ENCODE results near the gene KIF23.
A peak's percentile ranks its signal among the peaks of the same experiment; 100 is the strongest.
"Not testable (repeated sequence)": the region's sequence is repeated elsewhere in the genome, so short reads cannot be mapped to it uniquely, and the experiment has no call there.

The KIF23 gene

DNA sequence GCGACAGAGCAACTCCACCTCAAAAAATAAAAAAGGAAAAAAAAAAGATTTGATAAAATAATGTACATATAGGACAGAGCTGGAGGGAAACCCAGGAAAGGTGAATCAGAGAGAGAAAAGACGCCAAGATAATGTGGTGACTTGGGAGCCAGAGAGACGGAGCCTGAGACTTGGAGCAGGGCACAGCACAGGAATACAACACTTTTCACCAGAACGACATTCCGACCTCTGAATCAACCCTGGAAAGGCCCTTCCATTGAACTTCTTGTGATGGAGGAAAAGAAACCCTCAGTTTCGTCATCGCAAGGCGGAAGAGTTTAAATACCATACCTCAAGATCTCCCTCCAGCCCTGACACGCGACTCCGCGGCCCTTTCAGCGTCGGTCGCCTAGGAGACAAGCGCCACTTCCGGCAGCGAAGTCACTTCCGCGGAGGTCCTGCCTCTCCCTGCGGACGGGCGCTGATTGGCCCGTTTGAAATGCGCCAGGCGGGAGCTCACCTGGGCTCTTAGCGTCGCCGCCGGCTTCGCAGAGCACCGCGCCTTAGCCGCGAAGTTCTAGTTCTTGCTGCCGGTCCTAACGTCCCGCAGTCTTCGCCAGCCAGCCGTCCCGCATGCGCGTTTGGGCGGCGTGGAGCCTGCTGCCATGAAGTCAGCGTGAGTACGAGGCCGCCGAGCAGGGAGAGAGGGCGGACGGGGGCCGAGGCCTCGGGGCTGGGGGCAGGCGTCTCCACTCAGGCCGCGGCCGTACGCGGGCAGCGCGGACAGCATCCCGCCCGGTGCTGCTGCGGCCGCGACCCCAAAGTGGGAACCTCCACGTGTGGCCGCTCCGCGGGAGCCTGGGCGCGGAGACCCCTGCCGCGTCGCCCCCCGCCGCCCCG lies at the start of gene KIF23:
TSS of gene KIF23 (plus strand) at position 528 of the 879 bp plus-strand sequence. CDS start at position 645, 117 bp downstream.
- DNase-seq: peak; percentile 90 to 93

- no peak for DNase-seq
These were observed 46.9 kb upstream of the KIF23 start for GRCh38 chr15:69367236-69367635.

GRCh38 chr15:69369631-69370030 lies 44.5 kb upstream of the KIF23 start:
- no peak for DNase-seq

DNA sequence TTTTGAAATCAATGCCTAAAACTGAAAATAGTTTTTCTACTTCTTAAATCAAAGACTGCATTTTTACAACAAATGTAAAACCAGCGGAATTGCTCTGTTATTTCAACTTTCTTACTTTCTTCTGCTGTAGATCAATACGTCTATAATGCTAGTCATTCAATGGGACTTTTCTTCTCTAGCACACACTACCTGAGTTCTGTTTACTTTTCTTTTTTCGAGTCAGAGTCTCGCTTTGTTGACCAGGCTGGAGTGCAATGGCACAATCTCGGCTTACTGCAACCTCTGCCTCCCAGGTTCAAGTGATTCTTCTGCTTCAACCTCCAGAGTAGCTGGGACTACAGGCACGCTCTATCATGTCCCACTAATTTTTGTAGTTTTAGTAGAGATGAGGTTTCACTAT lies 40.7 kb upstream of the KIF23 start:
- DNase-seq: no peak

GRCh38 chr15:69375151-69375790 lies 38.9 kb upstream of the KIF23 start:
- DNase-seq: no peak

GRCh38 chr15:69377216-69377970 lies 36.8 kb upstream of the KIF23 start:
- DNase-seq: no peak

GRCh38 chr15:69380100-69380725 lies 33.9 kb upstream of the KIF23 start:
- DNase-seq: no peak

DNA sequence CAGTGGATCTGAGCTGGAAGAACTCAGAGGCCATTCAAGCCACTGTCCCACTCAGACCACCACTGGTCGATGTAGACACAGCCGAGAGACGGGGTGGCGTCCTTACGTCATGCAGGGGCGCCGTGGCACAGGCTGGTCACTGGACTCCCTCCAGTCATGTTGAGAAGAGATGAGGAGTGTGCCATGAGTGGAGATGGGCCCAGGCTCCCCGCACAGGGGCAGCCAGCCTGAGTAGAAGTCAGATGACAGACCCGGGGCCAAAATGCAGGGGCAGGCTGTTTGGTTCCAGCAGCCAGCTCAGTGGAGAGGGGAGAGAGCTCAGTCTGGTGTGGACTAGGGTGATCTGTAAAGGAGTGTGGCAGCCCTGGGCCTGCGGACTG lies 33.4 kb upstream of the KIF23 start:
- no peak for DNase-seq

DNA sequence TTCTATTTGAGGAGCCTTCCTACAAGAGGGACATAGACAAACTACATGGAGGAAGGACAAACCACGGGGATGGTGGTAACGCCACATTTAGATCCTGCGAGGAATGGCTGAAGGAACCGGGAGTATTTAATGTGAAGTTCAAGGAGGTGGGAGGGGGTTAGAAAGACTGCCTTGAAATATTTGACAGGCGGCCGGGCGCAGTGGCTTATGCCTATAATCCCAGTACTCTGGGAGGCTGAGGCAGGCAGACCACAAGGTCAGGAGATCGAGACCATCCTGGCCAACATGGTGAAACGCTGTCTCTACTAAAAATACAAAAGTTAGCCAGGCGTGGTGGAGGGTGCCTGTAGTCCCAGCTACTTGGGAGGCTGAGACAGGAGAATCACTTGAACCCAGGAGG lies 32.0 kb upstream of the KIF23 start:
- DNase-seq: not testable (repeated sequence)

DNA sequence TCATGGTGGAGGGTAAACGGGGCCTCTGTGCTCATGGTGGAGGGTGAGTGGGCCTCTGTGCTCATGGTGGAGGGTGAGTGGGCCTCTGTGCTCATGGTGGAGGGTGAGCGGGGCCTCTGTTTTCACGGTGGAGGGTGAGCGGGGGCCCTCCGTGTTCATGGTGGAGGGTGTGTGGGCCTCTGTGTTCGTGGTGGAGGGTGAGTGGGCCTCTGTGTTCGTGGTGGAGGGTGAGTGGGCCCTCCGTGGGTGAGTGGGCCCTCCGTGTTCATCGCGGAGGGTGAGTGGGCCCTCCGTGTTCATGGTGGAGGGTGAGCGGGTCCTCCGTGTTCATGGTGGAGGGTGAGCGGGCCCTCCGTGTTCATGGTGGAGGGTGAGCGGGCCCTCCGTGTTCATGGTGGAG lies 30.1 kb upstream of the KIF23 start:
- DNase-seq: not testable (repeated sequence)

DNA sequence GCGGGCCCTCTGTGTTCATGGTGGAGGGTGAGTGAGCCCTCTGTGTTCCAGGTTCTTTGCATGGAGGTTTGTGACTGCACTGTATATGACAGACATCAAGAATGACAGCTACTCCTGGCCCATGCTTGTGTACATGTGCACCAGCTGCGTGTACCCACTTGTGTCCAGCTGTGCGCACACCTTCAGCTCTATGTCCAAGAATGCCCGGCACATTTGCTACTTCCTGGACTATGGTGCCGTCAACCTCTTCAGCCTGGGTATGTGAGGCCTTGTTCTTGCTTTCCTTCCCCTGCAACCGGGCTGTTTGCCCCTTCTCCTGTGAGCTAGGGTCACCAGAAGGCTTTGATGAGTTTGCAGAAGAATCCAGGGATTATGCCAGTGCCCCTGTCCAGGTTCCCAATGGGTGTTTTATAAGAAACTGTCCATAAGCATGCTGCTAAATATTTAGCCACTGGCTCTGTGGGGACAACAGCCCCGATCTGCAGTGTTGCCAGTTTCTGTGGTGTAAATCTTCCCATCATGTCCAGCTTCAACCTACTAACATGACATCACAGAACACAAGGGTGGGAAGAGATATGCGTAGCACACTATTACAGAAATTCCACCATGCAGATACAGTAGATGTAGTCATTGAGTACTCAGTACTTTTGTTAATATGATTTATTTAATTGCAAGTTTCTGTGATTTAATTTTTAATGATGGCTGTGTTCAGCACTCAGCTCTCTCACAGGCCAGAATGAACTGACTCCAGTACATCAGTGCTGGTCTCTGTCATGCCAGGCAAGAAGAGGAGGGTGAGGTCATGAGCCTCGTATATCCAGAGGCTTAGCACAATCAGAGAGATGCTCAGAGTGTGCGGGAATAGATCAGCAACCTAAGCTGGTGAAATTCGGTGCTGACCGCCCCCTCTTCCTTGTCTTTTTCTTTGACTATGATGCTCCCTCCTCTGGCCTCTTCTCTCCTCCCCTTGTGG lies 29.2 kb upstream of the KIF23 start:
- DNase-seq: no peak

DNA sequence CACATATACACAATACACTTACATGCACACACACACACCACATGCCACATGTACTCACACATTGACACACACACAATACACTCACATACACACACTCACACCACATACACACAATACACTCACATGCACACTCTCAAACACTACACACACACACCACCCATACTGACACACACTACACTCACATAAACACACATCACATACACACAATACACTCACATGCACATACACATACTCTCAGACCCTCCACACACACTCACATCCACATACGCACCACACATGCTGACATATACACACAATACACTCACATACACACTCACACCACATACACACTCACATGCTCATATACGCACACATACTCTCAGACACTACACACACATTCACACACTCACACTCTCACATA lies 28.3 kb upstream of the KIF23 start:
- no peak for DNase-seq

GRCh38 chr15:69386284-69386683 lies 27.9 kb upstream of the KIF23 start:
- DNase-seq: no peak

DNA sequence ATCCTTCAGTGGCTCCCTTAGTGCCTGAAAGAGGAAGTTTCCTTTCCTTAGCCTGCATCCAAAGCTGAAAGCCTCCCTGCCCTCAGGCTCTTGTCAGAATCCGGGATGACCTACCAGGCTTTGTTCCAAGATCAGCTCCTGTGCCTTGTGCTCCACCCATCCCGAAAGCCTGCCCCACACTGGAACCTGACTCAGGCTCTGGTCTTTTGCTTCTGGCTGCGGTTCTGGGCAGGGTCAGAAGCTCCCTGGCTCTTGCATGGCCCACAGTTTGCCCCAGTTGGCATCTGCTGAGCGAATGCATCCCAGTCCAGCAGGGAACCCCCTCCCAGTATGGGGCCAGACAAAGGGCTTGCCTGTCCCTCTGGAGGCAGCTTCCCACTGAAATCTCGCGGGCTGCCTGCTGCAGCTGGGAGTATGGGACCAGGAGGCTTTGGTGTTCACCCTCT lies 25.9 kb upstream of the KIF23 start:
- DNase-seq: no peak

GRCh38 chr15:69389426-69389825 lies 24.7 kb upstream of the KIF23 start:
- no peak for DNase-seq

DNA sequence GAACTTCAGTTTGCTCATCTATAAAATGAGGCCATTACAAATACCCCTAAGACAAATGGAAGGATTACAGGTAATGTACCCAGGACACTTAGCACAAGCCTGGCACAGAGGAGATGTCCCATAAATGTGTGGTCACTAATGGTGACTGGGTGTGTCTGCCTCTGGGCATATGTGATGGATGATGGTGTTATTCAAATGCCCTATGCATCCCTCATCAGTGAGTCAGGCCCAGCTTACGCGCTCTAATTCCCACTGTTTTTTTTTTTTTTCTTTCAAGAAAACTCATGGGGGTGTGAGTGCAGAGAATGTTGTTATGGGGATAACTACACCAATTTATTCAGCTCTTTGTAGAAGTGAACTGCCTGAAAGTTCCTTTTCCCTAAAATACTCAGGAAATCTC lies 23.6 kb upstream of the KIF23 start:
- no peak for DNase-seq

GRCh38 chr15:69391046-69391757 lies 22.9 kb upstream of the KIF23 start:
- no peak for DNase-seq

DNA sequence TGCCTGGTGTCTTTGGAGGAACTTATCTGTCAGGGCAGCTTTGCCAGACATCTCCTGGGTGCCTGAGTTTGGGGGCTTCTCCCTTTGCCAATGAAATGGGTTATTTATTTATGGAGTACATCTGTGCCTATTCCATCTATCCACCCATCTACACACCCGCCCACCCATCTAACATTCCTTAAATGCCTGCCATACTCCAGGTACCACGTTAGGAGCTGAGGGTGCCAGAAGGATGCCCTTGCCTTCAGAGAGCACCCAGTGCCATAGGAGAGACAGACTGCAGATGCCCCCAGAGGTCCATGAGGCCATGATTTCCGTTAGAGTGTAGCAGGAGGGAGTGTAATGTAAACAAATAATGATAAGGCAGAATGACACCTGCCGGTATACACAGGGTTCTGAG lies 21.8 kb upstream of the KIF23 start:
- no peak for DNase-seq

DNA sequence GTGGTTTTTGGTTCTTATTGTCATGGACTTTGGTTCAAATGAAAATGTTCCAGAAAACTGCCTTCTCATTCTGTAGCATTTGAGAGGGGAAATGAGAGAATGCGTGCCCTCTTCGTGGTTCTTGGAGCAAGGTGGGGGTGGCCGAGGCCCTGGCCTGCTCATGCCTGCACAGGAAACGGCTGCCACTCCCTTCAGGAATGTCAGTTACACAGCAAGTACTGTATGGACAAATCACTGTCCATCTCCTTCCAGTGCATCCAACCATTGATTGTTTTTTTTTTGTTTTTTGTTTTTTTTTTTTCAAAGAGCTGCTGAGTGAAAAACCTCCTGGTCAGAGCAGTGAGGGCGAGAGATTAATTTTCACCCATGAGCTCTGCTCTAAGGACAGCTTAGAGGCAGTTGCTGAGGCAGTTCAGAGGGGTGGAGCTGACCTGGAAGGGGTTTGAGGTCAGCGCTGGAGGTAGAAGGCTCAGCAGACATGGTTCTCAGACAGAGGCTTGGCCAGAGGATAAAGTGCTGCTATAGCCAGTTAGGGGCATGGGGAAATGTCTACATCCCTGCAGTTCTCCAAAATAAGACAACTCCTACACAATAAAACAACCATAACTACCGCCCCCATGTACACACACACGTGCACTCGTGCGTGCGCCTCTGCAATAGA lies 20.2 kb upstream of the KIF23 start:
- DNase-seq: no peak

DNA sequence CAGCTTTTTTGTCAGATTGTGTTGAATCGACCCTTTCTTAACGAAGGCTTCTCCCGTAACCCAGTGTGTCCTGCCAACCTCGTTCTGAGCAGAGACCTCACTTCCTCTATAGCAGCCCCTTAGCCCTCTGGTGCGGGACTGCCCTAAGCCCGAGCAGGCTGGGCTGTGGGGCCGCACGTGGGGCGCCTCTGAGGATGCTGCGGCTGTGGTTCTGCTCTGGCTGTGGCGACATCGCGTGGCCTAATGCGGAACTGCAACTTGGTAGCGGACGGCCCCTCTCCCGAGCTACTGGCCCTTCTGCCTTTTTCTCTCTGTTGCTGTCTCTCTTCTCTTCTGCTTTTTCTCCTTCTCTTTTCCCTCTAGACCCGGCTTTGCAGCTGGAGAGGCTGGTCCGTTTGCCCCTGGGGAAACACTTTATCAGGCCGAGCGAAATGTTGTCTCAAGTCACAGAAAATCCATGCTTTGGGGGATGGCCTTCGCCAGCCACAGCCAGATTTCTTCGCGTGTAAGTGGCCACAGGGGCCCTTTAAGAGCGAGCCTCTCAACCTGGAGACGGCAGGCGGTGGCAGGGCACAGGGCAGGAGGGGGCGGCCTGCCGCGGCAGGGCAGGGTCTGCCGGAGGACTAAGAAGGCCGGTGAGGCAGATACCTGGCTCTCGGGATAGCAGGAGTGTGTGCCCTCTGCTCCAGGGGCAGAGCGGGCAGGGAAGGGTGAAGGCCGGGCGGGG lies 19.4 kb upstream of the KIF23 start:
- peak; percentile 91 to 93 for DNase-seq

All from activated CD4-positive, alpha-beta T cell treated with anti-CD3 and anti-CD28 coated beads, Interleukin-2, amount 50 U/mL, for 48 hours (primary cell).